Neural cell (in vitro differentiated cells): ENCODE measurements around the gene TM9SF3.

Experiments used
- CTCF ChIP-seq: fragments of 450-650 bp; IDR thresholded peaks from 2 replicates; pipeline ENCODE4 v1.5.1; 2014; ENCODE audit warnings: antibody characterized with exemption, mild to moderate bottlenecking, moderate library complexity; ENCODE audit not compliant: poor library complexity, severe bottlenecking
- POLR2AphosphoS5 ChIP-seq: IDR thresholded peaks from 2 replicates; pipeline ENCODE4 v1.6.1; 2012
- RAD21 ChIP-seq: fragments of 450-650 bp; conservative IDR thresholded peaks from 2 replicates; pipeline ENCODE4 v1.6.1; 2014; ENCODE audit warnings: antibody characterized with exemption, mild to moderate bottlenecking, moderate library complexity

GRCh38 chr10:96495544-96495943 lies 91.3 kb downstream of the TM9SF3 start:
- TF ChIP-seq CTCF (no peak), POLR2AphosphoS5 (no peak), RAD21 (no peak)
